Measurements from ENCODE around the gene KHNYN.

KHNYN gene

GRCh38 chr14:24401810-24402702, 27.7 kb upstream of the KHNYN start:
- no peak for DNase-seq

GRCh38 chr14:24403294-24403998, 26.3 kb upstream of the KHNYN start:
- DNase-seq: no peak

- DNase-seq: no peak
Observed at GRCh38 chr14:24404814-24405213, 24.9 kb upstream of the KHNYN start.

- DNase-seq: no peak
Observed at GRCh38 chr14:24406416-24406815, 23.3 kb upstream of the KHNYN start.

- DNase-seq: no peak
Observed at GRCh38 chr14:24407608-24408325, 22.0 kb upstream of the KHNYN start.

GRCh38 chr14:24408764-24409163, 21.0 kb upstream of the KHNYN start:
- no peak for DNase-seq

- DNase-seq: no peak
Observed at GRCh38 chr14:24409192-24409591, 20.6 kb upstream of the KHNYN start.

GRCh38 chr14:24409956-24410355, 19.8 kb upstream of the KHNYN start:
- no peak for DNase-seq

- DNase-seq: no peak
Observed at GRCh38 chr14:24411443-24412389, 18.0 kb upstream of the KHNYN start.

GRCh38 chr14:24414077-24414476, 15.7 kb upstream of the KHNYN start:
- DNase-seq: no peak

- DNase-seq: no peak
Observed at GRCh38 chr14:24414732-24415420, 14.9 kb upstream of the KHNYN start.

GRCh38 chr14:24415421-24416253, 14.1 kb upstream of the KHNYN start:
- no peak for DNase-seq

- no peak for DNase-seq
Observed at GRCh38 chr14:24416254-24416931, 13.4 kb upstream of the KHNYN start.

GRCh38 chr14:24416932-24417619, 12.7 kb upstream of the KHNYN start:
- no peak for DNase-seq

GRCh38 chr14:24417832-24418491, 11.8 kb upstream of the KHNYN start:
- no peak for DNase-seq

GRCh38 chr14:24418492-24418873, 11.3 kb upstream of the KHNYN start:
- DNase-seq: no peak

GRCh38 chr14:24422261-24422660, 7.5 kb upstream of the KHNYN start:
- DNase-seq: no peak

- no peak for DNase-seq
Observed at GRCh38 chr14:24422694-24423601, 6.8 kb upstream of the KHNYN start.
